Prostate gland (tissue), 2 donors: ENCODE results near the gene KCNT1.

Experiments
- POLR2A ChIP-seq: fragments of 450-650 bp; IDR thresholded peaks from one replicate; pipeline ENCODE4 v1.6.1; 2016; ENCODE audit warnings: antibody characterized with exemption, mild to moderate bottlenecking
- POLR2AphosphoS5 ChIP-seq: sonication (generic); formaldehyde crosslinking; IDR thresholded peaks from one replicate; pipeline ENCODE4 v1.6.1; 2017; ENCODE audit warnings: antibody characterized with exemption
- TF ChIP-seq, protein P1 (sequence below), 4 experiments: fragments of 200-600 bp in 2 of 4; fragments of 450-650 bp in 2 of 4; sonication (generic) in 2 of 4; IDR thresholded peaks; 1 replicate in 3 of 4; 2 replicates in 1 of 4; pipeline ENCODE4 v1.5.1; 2016 to 2019; ENCODE audit warnings: antibody characterized with exemption in 4 of 4, mild to moderate bottlenecking in 2 of 4, moderate library complexity in 2 of 4

- TF ChIP-seq POLR2A (no peak), POLR2AphosphoS5 (no peak)
- TF ChIP-seq, protein P1, sequence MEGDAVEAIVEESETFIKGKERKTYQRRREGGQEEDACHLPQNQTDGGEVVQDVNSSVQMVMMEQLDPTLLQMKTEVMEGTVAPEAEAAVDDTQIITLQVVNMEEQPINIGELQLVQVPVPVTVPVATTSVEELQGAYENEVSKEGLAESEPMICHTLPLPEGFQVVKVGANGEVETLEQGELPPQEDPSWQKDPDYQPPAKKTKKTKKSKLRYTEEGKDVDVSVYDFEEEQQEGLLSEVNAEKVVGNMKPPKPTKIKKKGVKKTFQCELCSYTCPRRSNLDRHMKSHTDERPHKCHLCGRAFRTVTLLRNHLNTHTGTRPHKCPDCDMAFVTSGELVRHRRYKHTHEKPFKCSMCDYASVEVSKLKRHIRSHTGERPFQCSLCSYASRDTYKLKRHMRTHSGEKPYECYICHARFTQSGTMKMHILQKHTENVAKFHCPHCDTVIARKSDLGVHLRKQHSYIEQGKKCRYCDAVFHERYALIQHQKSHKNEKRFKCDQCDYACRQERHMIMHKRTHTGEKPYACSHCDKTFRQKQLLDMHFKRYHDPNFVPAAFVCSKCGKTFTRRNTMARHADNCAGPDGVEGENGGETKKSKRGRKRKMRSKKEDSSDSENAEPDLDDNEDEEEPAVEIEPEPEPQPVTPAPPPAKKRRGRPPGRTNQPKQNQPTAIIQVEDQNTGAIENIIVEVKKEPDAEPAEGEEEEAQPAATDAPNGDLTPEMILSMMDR (IDR thresholded peaks at IDR 0.05), result no peak
These were observed 70.9 kb downstream of the KCNT1 start for GRCh38 chr9:135772702-135773493.
